HCT116 (cell line): ENCODE measurements around the gene KCNC3.

Source experiments
- EZH2 ChIP-seq: fragments of 200-600 bp; sonication (generic); IDR thresholded peaks from 2 replicates; pipeline ENCODE4 v1.6.1; 2017; ENCODE audit warnings: antibody characterized with exemption, mixed run types
- POLR2A ChIP-seq: IDR thresholded peaks from 2 replicates; pipeline ENCODE4 v1.7.0; 2011; ENCODE audit warnings: borderline replicate concordance; ENCODE audit not compliant: insufficient read depth, insufficient read length; ENCODE audit errors: extremely low read depth
- POLR2AphosphoS5 ChIP-seq: IDR thresholded peaks from 2 replicates; pipeline ENCODE4 v1.6.1; 2011; ENCODE audit warnings: mild to moderate bottlenecking, low read depth, low read length, moderate library complexity
- SRF ChIP-seq: IDR thresholded peaks from 2 replicates; pipeline ENCODE4 v1.6.1; 2012; ENCODE audit warnings: low read depth
- TF ChIP-seq, protein P1 (sequence below), 3 experiments: fragments of 200-600 bp in 1 of 3; sonication (generic) in 1 of 3; IDR thresholded peaks in 2 of 3; conservative IDR thresholded peaks in 1 of 3; 2 replicates each; pipeline ENCODE4 v1.5.1; 2012 to 2017; ENCODE audit warnings: low read depth in 2 of 3, low read length in 2 of 3, antibody characterized with exemption in 1 of 3, borderline replicate concordance in 1 of 3, control low read depth in 1 of 3, mild to moderate bottlenecking in 1 of 3, mixed read lengths in 1 of 3, mixed run types in 1 of 3, moderate library complexity in 1 of 3; ENCODE audit not compliant: insufficient read depth in 1 of 3
- TF ChIP-seq, protein P2 (sequence below): IDR thresholded peaks from 2 replicates; pipeline ENCODE4 v1.6.1; 2012

DNA sequence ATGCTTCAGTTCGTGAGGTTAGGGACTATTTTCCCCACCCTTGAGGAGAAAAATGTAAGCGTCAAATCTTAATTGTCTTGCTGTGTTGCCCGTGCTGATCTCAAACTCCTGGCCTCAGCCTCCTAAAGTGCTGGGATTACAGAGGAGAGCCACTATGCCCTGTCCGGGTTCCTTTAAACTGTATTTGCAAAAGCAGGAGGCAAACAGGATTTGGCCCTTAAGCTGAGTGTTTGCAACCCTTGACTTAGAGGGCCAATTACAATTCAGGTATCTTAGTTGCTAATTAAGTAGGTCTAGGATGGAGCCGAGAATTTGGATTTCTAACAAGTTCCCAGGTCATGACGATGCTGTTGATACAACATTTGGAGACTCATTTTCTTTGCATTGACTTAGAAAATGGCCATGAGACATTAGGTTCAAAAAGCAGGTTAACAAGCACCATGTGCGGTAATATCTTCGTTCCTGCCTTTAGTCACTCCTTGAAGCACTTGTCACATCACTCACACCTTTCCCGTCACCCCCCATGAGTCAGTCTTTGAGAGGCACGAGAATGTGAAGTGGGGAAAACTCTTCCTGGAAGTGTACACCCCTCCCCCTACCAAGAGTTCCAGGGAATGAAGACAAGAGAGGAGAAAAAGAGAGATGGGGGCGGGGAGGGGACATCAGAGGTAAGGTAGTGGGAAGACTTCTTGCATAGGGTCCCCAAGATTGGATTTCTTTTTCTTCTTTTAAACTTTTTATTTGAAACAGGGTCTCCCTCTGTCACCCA lies 33.7 kb upstream of the KCNC3 start:
- TF ChIP-seq, protein P1, sequence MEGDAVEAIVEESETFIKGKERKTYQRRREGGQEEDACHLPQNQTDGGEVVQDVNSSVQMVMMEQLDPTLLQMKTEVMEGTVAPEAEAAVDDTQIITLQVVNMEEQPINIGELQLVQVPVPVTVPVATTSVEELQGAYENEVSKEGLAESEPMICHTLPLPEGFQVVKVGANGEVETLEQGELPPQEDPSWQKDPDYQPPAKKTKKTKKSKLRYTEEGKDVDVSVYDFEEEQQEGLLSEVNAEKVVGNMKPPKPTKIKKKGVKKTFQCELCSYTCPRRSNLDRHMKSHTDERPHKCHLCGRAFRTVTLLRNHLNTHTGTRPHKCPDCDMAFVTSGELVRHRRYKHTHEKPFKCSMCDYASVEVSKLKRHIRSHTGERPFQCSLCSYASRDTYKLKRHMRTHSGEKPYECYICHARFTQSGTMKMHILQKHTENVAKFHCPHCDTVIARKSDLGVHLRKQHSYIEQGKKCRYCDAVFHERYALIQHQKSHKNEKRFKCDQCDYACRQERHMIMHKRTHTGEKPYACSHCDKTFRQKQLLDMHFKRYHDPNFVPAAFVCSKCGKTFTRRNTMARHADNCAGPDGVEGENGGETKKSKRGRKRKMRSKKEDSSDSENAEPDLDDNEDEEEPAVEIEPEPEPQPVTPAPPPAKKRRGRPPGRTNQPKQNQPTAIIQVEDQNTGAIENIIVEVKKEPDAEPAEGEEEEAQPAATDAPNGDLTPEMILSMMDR (IDR thresholded peaks at IDR 0.05 in 2 of 3, conservative IDR thresholded peaks at IDR 0.05 in 1 of 3; ENCODE audit: borderline replicate concordance in 1 of 3, insufficient read depth in 1 of 3, low read depth in 2 of 3, low read length in 2 of 3): no peak
- TF ChIP-seq EZH2: no peak
- TF ChIP-seq POLR2AphosphoS5: no peak
- no peak for TF ChIP-seq SRF
- TF ChIP-seq POLR2A: no peak
- TF ChIP-seq, protein P2, sequence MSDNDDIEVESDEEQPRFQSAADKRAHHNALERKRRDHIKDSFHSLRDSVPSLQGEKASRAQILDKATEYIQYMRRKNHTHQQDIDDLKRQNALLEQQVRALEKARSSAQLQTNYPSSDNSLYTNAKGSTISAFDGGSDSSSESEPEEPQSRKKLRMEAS: no peak
